Right lobe of liver (tissue), 4 donors: ENCODE data around the gene PITPNB.

Experiments
- CTCF ChIP-seq, 4 donors: fragments of 200-600 bp in 3 of 4; fragments of 450-650 bp in 1 of 4; IDR thresholded peaks; one replicate each; pipeline versions ENCODE4 v1.5.1 to v1.8.0; 2016 to 2022; ENCODE audit warnings: antibody characterized with exemption in 4 of 4, mild to moderate bottlenecking in 2 of 4
- POLR2A ChIP-seq: fragments of 450-650 bp; IDR thresholded peaks from one replicate; pipeline ENCODE4 v1.6.1; 2017; ENCODE audit warnings: antibody characterized with exemption, mild to moderate bottlenecking
- donor health status: DM: no; HTN: no; CAD: no.
- donor health status: DM: no; HTN: no; CAD: no.
- donor health status: DM: no; HTN: yes; CAD: no.

GRCh38 chr22:27846910-27847309 lies 72.1 kb downstream of the PITPNB start:
- TF ChIP-seq CTCF (IDR thresholded peaks at IDR 0.05), result no peak
- no peak for TF ChIP-seq POLR2A
